ENCODE measurements around the gene SMIM45.

Gene SMIM45

GRCh38 chr22:41951898-41952474 lies at the start of gene SMIM45:
Gene SMIM45 (plus strand): TSS chr22:41952150.
- in situ Hi-C loops (cut with HindIII; ENCODE audit: low sequenced_read_pairs): no loop called here
- no peak for DNase-seq (ENCODE audit: low read depth, low spot score)
- TF ChIP-seq CTCF (IDR thresholded peaks at IDR 0.05; ENCODE audit: low read depth, low read length): no peak
- no peak within 1 kb of the TSS for H3K4me3 ChIP-seq (ENCODE audit: low read depth, low read length)

GRCh38 chr22:41902932-41903421 lies 49.0 kb upstream of the SMIM45 start:
- no peak for TF ChIP-seq CTCF (IDR thresholded peaks at IDR 0.05; ENCODE audit: low read depth, low read length)
- no peak for DNase-seq (ENCODE audit: low read depth, low spot score)
- H3K4me3 ChIP-seq (ENCODE audit: low read depth, low read length): no peak overlapping the region
- in situ Hi-C loops (cut with HindIII; ENCODE audit: low sequenced_read_pairs): no loop called here

- DNase-seq (ENCODE audit: low read depth, low spot score): no peak
- no peak overlapping the region for H3K4me3 ChIP-seq (ENCODE audit: low read depth, low read length)
- no peak for TF ChIP-seq CTCF (IDR thresholded peaks at IDR 0.05; ENCODE audit: low read depth, low read length)
- in situ Hi-C loops (cut with HindIII; ENCODE audit: low sequenced_read_pairs): no loop called here
Observed at GRCh38 chr22:41904450-41905410, 47.2 kb upstream of the SMIM45 start.

- H3K4me3 ChIP-seq (ENCODE audit: low read depth, low read length): no peak overlapping the region
- no peak for DNase-seq (ENCODE audit: low read depth, low spot score)
- in situ Hi-C loops (cut with HindIII; ENCODE audit: low sequenced_read_pairs): no loop called here
- no peak for TF ChIP-seq CTCF (IDR thresholded peaks at IDR 0.05; ENCODE audit: low read depth, low read length)
Observed at GRCh38 chr22:41905411-41906202, 46.3 kb upstream of the SMIM45 start.

- no peak for DNase-seq (ENCODE audit: low read depth, low spot score)
- no peak overlapping the region for H3K4me3 ChIP-seq (ENCODE audit: low read depth, low read length)
- in situ Hi-C loops (cut with HindIII; ENCODE audit: low sequenced_read_pairs): no loop called here
- no peak for TF ChIP-seq CTCF (IDR thresholded peaks at IDR 0.05; ENCODE audit: low read depth, low read length)
Observed at GRCh38 chr22:41906822-41907221, 45.1 kb upstream of the SMIM45 start.

Data from astrocyte of the spinal cord (primary cell).